NOMO-1 treated with DMSO at 0.1 percent for 48 hours (cell line): ENCODE data around the gene AURKB.
"Not testable (repeated sequence)": the region's sequence is repeated elsewhere in the genome, so short reads cannot be mapped to it uniquely, and the experiment has no call there.

ENCODE experiments used
- DNase-seq: peaks from one replicate; lab custom pipeline; 2025; ENCODE audit not compliant: unreplicated experiment; lab: John Stamatoyannopoulos, UW

The AURKB gene

DNA sequence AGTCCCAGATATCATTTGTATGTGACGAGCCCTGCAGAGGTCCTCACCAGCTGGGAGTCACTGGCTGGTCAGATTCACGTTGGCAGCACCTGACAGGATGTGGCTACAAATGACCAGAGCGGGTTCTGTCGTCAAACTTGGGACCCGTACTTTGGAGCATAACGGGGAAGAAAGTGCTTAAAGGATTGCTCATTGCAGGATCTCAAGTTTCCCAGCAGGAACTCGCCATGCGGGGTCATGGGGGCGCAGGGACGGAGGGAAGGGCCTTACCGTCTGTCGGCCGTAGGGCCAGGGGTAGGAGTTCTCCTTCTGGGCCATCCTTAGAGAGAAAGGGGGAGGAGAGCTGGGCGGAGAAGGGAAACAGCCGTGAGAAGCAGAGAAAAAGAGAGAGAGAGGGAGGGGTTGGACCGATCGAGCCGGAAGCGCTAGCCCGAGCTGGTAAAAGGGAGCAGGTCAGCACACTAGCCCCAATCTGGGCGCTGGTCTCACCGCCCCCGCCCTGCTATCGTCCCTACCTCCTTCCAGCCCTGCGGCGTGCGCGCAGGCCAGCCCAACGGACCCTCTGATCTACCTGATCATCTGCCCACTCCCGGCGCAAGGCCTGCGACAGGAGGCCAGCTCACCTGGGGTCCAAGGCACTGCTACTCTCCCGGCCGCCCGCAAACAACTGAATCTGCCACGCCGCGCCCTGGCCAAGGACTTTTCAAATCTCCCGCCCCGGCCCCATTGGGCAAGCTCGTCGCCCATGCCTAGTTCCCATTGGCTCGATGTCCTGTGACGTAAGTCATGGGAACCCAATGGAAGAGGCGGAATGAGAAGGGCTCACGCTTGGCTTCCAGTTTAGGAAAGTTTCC, at the start of gene AURKB:
Gene AURKB, minus strand, starts transcription at position 669 of the 854 bp plus-strand sequence. Its CDS starts 351 bp downstream, at position 318.
- DNase-seq: peak; percentile 89

DNA sequence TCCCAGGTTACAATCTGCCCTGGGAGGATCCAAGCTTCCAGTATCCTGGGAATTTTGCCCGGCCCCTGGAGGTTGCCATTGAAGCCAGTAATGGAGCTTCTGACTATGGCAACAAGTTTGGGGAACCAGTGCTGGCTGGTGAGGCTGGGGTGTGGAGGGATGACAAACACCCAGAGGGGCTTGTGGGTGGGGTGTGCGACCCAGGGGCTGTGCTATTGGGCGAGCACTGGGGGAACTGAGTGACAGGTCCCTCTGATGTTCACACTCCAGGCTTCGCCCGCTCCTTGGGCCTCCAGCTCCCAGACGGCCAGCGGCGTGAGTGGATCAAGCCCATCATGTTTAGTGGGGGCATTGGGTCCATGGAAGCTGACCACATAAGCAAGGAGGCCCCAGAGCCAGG, 47.4 kb upstream of the AURKB start:
- no peak for DNase-seq

DNA sequence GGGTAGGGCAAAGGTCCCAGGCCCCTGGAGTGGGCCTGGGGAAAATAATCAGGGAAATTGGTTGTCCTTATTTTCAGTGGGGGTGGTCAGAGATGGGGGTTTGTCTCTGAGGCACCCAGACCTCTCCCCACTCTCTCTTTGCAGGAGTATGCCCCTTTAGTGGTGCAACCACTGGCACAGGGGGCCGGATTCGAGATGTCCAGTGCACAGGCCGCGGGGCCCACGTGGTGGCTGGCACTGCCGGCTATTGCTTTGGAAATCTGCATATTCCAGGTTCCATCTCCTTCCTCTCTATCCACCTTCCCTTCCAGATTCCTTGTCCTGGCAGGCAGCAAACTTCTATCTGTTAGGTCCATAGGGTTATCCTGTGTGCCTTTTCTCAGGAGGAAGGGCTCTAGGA, 46.3 kb upstream of the AURKB start:
- no peak for DNase-seq

DNA sequence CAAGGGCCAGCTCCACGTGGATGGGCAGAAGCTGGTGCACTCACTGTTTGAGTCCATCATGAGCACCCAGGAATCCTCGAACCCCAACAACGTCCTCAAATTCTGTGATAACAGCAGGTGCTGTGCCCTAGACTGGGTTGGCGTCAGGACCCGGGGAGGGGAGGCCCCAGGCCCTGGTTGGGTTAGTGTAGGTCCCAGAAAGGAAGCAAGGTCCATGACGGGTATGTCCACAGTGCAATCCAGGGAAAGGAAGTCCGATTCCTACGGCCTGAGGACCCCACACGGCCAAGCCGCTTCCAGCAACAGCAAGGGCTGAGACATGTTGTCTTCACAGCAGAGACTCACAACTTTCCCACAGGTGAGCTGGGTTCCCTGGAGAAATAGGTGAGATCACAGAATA, 45.9 kb upstream of the AURKB start:
- DNase-seq: no peak

DNA sequence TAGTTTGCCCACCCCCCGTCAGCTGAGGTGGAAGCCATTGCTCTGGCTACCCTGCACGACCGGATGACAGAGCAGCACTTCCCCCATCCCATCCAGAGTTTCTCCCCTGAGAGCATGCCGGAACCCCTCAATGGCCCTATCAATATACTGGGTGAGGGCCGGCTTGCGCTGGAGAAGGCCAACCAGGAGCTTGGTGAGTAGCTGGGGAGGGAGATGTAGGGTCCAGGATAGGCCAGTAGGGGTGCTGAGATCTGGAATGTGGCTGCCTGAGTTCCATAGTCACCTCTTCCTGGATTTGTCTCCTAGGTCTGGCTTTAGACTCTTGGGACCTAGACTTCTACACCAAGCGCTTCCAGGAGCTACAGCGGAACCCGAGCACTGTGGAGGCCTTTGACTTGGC, 45.1 kb upstream of the AURKB start:
- no peak for DNase-seq

DNA sequence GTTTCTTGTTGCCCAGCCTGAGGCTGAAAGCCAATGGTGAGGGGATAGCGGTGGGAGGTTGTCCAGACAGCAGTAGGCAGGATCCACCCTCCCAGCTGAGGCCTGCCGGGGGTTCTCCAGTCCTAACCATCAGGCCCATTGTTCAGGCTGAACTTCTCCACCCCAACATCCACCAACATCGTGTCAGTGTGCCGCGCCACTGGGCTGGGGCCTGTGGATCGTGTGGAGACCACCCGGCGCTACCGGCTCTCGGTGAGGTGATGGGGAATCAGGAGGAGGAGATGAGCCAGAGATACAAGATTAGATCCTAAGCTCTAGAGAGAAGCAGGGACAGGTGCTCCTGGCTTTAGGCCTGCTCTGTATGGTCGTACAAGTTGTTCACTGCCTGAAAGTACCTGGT, 44.5 kb upstream of the AURKB start:
- no peak for DNase-seq

DNA sequence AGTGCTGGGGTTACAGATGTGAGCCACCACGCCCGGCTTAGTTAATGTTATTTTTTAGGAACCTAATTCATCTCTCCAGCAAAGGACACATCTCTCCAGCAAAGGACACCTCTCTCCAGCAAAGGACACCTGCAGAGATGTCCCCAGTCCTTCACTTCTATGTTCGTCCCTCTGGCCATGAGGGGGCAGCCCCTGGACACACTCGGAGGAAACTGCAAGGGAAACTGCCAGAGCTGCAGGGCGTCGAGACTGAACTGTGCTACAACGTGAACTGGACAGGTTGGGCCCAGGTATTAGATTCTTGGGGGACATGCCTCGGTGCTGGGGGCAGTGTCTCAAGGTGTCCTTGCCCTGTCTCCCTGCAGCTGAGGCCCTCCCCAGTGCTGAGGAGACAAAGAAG, 43.4 kb upstream of the AURKB start:
- no peak for DNase-seq

DNA sequence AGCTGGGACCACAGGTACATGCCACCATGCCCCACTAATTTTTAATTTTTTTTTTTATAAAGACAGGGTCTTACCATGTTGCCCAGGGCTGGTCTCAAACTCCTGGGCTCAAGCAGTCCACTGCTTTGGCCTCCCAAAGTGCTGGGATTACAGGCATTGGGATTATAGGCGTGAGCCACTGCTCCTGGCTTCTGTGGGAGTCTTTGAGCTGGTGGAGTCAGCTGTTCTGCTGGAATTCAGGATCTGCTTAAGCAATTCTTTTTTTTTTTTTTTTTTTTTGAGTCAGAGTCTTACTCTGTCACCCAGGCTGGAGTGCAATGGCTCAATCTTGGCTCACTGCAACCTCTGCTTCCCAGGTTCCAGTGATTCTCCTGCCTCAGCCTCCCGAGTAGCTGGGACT, 41.0 kb upstream of the AURKB start:
- not testable (repeated sequence) for DNase-seq

DNA sequence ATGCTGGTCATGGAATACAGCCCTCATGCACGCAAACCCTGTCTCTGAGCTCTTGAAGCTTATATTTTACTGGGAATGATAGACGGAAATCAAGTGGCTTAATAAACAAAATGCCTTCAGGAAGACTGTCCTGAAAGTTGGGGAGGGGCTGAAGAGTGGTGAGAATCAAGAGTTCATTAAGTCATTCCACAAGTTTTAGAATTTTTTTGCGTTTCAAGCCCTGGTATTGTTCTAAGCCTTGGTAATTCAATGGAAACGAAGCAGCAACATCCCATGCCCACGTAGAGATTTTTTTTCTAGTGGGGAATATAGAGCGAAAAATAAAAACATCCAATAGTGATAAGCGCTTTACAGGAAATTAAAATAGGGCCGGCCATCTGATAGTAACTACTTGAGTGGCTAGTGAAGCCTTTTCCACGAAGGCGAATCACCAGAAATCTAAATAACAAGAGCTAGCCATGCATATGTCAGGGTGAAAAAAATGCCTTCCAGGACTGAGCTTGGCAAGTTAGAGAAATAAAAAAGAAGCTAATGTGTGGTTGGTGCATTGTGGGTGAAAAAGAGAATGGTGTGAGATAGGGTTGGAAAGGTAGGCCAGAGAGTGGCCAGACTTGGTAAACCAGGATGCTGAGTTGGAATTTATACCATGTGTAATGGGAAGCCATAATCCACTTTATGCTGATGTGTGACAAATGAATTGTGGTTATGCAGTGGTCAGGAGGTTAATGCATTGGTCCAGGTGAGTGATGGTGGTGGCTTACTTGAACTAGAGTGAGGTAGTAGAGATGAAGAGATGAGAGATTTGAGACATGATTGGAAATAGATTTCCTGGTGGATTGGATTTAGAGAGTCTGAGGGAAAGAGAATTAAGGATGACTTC, 39.5 kb upstream of the AURKB start:
- no peak for DNase-seq

DNA sequence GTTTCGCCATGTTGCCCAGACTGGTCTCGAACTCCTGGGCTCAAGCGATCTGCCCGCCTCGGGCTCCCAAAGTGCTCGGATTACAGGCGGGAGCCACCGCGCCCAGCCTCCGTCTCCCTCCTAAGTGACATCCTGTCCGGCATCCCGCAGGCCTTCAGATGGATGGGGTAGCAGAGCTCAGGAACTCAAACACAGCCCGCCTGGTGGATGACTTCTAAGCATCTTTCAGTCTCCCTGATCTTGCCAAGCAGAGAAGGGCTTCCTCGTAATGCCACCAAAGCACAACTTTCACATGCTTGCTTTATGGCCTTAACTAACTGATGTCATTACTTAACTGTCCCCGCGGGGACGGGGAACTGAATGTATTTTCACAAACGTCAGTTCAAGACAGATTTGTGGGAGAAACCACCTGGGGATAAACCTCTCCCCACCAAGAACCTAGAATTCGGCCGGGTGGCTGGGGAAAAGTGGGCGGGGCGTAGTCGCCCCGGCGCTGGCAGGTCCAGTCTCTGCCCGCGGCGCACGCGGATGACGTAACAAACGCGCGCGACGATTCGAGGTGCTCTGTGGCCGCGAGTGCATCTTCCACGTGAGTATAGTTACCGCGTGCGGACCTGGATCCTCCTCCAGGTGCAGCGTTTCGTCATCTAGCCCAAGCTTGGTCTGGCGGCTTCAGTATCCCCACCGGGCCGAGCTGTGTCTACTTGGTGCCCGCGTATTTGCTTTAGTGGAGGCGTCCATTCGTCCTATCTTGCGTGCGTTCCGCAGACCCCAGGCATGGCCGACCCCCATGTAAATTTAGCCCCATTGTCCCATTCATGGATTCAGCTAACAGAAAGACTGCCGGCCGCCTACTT, 38.6 kb upstream of the AURKB start, which contains the start of gene PFAS:
Gene PFAS, plus strand, starts transcription at position 539 of the 857 bp plus-strand sequence. CDS start 4,649 bp downstream, outside the sequence.
- peak; percentile 83 for DNase-seq

DNA sequence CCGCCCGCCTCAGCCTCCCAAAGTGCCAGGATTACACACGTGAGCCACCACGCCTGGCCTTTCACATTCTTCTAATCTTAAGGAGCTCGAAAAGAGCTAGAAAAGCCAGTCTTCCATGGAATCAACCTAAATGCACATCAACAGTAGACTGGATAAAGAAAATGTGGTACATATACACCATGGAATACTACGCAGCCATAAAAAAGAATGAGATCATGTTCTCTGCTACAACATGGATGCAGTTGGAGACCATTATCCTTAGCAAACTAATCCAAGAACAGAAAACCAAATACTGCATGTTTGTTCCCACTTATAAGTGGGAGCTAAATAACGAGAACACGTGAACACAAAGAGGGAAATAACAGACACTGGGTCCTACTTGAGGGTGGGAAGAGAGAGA, 34.4 kb upstream of the AURKB start:
- no peak for DNase-seq

DNA sequence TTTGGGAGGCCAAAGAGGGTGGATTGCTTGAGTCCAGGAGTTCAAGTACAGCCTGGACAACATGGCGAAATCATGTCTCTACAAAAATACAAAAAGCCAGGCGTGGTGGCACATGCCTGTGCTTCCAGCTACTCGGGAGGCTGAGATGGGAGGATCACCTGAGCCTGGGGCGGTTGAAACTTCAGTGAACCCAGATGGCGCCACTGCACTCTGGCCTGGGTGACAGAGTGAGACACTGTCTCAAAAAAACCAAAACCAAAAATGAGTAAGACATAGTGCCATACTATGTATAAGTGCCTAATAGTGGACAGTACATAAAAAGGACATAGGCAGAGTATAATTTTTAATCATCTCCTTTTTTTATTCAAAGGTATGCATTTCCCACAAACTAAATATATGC, 33.5 kb upstream of the AURKB start:
- no peak for DNase-seq

DNA sequence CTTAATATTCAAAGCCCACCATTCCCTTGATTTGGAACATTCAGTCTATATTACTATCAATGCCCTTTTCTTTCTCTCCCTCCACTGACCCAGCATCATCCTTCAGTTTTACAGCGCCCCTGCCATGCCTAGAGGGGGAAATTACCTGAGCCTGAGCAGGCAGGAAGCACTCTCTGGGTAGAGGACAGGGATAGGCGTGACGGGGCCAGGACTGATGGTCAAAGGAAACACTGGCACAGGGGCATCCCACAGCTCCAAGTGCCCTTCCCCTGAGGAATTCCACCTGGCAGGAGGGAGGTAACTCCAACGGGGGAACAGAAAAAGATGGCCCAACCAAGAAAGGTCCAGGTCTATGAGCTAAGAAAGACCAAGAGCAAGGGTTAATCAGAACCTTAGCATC, 27.5 kb upstream of the AURKB start:
- no peak for DNase-seq

DNA sequence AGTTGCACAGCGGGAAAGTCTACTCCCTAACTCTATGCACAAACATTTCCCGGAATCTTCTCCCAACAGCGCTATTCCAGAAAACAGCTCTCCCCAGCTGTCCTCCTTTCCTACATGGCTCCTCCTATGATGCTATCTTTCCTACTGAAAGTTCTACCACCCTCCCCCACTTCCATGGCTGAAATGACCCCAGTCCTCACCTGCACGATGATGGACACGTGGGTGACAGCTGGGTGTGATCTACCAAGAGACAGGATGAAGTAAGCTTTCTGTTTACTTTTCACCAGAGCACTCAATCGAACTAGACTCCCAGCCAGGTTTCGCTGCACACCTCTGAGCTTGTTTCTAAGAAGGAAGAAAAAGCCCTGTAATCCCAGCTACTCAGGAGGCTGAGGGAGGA, 26.8 kb upstream of the AURKB start:
- no peak for DNase-seq

DNA sequence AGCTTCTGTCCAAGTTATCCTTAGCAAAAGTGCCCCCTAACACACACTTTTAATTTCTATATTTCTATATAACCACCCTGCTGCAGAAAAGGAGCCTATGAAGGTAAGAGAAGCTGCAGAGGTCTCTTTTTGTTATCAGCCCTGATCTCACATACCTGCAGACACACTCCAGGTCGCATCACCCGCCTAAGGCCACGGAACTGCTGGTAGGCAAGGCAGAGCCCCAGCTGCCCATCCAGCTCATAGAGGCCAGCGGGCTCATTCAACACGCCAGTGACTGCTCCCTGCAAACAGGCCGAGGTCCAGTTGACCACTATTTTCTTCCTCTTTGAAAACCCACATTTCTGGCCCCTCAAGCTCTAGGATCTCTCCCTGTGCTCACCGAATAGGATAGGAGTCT, 25.3 kb upstream of the AURKB start:
- no peak for DNase-seq

DNA sequence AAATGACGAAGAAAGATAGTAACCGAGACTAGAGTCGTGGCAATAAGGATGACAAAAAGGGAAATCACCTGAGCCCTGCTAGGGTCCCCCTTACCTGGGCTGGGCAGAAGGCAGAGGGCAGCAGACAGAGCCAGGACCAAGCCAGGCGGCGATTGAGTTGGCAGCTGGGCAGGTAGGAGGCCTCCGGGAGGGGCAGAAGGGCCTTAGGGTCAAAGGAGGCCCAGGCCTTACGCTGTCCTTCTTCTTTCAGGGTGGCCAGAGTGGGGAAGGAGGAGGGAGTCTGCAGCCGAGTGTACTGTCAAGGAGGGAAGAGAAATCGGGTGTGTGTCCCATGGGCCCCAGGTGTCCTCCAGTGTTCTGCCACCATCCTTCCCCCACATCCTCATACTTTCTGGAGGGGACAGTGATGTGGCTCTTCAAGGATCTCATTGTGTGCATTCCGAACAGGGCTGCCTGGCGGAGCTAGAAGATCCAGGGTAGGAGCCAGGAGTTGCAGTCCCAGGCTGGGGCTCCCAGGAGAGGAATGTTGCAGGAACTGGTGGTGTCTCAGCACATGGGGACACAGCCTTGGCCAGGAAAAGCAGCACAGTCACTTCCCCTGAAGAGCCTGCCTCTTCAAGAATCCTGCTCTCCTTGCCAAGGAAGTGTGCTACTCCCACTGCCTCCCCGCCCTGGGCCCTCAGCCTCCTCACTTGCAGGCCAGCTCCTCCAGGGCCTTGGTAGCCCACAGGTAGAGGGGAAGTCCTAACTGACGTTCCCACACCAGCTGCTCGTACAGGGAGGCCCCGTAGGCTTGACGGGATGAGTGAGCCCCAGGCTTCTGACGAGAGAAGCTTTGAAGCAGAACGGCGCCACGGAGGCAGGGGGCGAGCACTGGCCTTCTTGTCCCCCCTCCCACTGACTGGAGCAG, 24.2 kb upstream of the AURKB start:
- no peak for DNase-seq

DNA sequence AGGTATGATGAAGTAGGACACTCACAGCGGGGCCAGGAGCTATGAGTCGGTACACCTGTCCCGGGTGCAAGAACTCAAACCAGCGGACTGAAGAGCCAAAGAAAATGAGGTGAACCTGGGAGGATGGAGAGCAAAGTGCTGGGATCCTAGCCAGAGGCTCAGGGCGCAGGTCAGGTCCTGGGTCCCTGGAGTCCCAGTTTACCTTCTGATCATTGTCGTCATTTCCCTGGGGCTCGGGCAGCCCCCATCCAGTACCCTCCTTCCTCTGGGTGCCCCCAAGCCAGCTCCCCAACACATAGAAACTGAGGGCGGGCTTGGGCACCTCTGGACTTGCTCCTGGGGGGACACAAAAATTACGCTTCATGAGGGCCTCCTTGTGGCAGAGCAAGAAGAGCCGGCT, 21.3 kb upstream of the AURKB start:
- no peak for DNase-seq

DNA sequence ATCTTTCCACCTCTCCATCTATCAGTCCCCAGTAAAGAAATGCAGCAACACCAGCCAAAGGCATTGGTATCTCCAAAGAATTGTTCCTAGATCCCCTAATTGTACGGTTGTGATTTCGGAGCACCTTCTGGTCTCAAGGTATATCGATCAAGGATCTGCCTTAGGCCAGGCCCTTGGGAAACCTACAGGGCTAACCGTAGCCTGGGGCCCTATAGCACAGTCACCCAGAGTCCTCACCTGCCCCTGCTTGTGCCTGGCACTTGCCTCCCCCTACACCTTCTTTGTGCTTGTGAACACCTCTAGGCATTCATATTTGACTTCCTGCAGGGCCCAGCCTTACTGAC, 16.8 kb upstream of the AURKB start:
- no peak for DNase-seq

DNA sequence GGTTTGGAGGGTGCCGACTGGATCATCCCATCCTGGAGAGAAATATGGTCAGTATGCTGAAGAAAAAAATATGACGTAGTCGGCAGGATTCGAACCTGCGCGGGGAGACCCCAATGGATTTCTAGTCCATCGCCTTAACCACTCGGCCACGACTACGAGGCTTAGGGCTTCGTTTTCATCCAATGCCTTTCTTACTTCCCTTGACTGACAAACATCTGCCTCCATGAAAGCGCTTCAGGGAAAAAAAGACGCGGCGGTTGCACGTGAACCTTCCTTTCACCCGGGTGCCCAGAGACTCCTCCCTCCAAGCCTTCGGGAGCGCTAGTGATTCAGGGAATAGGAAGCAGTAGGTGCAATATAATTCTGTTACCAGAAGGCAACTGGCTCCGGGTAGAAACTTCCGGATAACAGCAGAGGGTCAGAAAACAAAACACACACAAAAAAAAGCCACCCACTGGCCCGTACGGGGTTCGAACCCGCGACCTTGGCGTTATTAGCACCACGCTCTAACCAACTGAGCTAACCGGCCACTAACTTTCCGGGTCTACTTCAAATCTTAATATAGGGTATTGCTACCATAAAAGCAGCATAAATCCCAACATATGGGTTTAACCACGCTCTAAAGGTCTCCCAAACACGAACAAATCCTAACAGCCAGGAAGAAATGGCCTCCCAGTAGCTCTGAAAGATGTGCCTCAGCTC, 16.3 kb upstream of the AURKB start:
- peak; percentile 70 for DNase-seq
